Measurements from ENCODE around the gene POLR3A. TPM values are rescaled to one million over a fixed set of nuclear protein-coding genes. Genes with fewer than 3 reads are reported as not detected.
A peak's percentile ranks its signal among the peaks of the same experiment; 100 is the strongest.

Gene POLR3A
- total RNA-seq, 1 donor from 2014 or later, result 16.9 TPM

DNA sequence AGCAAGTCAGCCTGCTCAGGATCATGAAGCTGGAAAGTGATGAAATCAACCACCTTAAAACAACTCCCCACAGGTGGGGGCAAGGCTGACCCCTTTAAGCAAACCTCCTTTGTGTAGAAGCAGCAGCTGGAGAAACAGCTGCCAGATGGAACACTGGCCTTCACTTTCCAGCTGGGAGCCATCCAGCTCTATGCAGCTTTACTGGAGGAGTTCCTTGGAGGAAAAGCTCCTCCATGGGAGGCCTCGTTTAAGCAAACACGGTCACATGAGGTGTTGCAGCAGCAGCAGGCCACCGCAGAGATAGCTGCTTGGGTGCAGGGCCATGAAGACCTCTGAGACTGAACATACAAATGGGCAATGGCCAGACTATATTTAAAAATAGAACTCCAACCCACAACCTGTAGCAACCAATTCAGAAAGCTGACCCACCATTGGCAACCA, 89.7 kb downstream of the POLR3A start:
- peak overlapping the region; percentile 39 for H3K27ac ChIP-seq
- intact Hi-C loops (cut with DNase I), result no loop called here

DNA sequence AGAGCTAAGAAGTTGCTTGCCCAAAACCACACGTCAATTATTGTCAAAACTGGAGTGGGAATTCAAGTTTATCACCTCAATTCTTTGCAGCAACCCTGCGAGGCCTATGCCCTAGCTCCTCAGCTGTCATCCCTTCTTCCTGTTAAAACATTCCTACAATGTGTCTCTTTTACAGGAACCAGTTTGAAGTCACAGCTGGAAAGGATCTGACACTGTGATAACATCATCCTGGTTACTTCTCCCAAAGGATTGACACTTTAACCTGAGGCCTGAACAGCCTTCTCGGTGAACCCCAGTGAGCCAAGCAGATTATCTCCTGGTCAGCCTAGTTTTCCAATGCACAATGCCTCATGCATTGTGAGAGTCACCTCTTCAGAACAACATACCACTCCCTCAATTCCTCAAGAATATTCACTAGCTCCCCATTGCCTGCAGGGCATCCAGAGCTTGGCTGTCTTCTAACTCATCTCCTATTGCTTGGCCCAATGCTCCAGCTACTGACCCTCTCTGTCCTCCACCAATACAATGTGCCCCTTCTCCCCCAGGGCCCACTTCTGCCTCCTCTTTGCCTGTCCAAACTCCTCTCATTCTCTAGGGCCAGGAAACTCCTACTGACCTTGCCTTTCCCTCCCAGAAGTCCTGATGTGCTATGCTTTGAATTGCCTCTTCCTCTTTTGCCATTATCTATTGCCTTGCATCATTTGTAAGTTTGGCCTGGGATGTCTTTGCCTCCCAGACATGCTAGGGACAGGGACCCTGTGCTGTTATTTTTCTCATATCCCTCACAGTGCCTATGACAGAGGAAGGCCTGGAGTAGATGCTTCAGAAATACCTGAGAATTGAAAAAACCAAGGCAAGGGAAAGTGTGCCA, 92.4 kb downstream of the POLR3A start:
- TF ChIP-seq, protein P1, sequence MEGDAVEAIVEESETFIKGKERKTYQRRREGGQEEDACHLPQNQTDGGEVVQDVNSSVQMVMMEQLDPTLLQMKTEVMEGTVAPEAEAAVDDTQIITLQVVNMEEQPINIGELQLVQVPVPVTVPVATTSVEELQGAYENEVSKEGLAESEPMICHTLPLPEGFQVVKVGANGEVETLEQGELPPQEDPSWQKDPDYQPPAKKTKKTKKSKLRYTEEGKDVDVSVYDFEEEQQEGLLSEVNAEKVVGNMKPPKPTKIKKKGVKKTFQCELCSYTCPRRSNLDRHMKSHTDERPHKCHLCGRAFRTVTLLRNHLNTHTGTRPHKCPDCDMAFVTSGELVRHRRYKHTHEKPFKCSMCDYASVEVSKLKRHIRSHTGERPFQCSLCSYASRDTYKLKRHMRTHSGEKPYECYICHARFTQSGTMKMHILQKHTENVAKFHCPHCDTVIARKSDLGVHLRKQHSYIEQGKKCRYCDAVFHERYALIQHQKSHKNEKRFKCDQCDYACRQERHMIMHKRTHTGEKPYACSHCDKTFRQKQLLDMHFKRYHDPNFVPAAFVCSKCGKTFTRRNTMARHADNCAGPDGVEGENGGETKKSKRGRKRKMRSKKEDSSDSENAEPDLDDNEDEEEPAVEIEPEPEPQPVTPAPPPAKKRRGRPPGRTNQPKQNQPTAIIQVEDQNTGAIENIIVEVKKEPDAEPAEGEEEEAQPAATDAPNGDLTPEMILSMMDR (IDR thresholded peaks at IDR 0.05), result no peak
- no peak overlapping the region for H3K4me3 ChIP-seq
- no peaks in the 10 kb centered on the region for H3K36me3 ChIP-seq
- no peaks in the 10 kb centered on the region for H3K27me3 ChIP-seq
- no peak for DNase-seq (ENCODE audit: extremely low spot score in 2 of 2)
- no peak overlapping the region for H3K27ac ChIP-seq
- no peaks in the 10 kb centered on the region for H3K9me3 ChIP-seq
- H3K4me1 ChIP-seq, result peaks cover 17% of the 10 kb centered on the region
- intact Hi-C loops (cut with DNase I), result no loop called here

More for the DNA sequence above, 89.7 kb downstream of the POLR3A start:
- no peaks in the 10 kb centered on the region for H3K36me3 ChIP-seq
- DNase-seq (ENCODE audit: extremely low spot score in 2 of 2), result no peak
- TF ChIP-seq POLR2AphosphoS5 (IDR thresholded peaks at IDR 0.05; ENCODE audit: insufficient read depth in 1 of 2, low read depth in 1 of 2) (peak in 1 of 2 donors; percentile 48), POLR2A (IDR thresholded peaks at IDR 0.05) (no peak)
- no peaks in the 10 kb centered on the region for H3K9me3 ChIP-seq
- no peaks in the 10 kb centered on the region for H3K27me3 ChIP-seq
- no peak overlapping the region for H3K4me3 ChIP-seq
- peaks cover 17% of the 10 kb centered on the region for H3K4me1 ChIP-seq

DNA sequence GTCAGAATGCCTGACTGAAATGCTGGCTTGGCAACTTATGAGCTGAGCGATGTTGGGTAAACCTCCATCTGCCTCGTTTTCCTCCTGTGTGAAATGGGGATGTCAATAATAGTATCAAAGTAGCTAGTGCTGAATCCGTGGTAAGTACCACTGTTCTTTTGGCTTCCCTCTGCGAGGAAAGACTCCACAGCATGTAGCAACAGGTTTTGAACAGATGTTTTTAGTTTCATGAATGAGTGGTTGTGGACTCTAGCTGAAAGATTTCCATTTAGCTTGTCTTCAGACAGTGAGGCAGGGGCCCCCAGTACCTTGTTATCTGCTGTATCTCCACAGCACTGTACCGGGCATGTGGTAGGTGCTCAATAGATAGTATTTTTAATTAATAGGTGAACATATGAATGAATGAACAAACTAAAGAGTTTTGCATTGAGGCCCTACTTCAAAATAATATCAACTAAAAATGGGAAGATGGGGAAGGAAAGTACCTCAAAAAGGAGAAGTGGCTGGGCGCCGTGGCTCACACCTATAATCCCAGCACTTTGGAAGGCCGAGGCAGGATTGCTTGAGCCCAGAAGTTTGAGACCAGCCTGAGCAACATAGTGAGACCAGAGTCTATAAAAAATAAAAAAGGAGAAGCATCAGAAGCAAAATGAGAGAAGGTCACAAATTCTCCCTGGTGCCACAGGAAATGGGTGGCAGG, 97.1 kb downstream of the POLR3A start:
- Histone ChIP-seq H3K27me3 (no peaks in the 10 kb centered on the region), H3K4me3 (no peak overlapping the region), H3K9me3 (no peaks in the 10 kb centered on the region), H3K36me3 (no peaks in the 10 kb centered on the region), H3K27ac (no peak overlapping the region), H3K4me1 (peaks cover 8% of the 10 kb centered on the region)
- TF ChIP-seq POLR2AphosphoS5 (IDR thresholded peaks at IDR 0.05; ENCODE audit: insufficient read depth in 1 of 2, low read depth in 1 of 2) (no peak), POLR2A (IDR thresholded peaks at IDR 0.05) (no peak)
- TF ChIP-seq, protein P1 (IDR thresholded peaks at IDR 0.05), result no peak
- intact Hi-C loops (cut with DNase I), result no loop called here
- no peak for DNase-seq (ENCODE audit: extremely low spot score in 2 of 2)

DNA sequence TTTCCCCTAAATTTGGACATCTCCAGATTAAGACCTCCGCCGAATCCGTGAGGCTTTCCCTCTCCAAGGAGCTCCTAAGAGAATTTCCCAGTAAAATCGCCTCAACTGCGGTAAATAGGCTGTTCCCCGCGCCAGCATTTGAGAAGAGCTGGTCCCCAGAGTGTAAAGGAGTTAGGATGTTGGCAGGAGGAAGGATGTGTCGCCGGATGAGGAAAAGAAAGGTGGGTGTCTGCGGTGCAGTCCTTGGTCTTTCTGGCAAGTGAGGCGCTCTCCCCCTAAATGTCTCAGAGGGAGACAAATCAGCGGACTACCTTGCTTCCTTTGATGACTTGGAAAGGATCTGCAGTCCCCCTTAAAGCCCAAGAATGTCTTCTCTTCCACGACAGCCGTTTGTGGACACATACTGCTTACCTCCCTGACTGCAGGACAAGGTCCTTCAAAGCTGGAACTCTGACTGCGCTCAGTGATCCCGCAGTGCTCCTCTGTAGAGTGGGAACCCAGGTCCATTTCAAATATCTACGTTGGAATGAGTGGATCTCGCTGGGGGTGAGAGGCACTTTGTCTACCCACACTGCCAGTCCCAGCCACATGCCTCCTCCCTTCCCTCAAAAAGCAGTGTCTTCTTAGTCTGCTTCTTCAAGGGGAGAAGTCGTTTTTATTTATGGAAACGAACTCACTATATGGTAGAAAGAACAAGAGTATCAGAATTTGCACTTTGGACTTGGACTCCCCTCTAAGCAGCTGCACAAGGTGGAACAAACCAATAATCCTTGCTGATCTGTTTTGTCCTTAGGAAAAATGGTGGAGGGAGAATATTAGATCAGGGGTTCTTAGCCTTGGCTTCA, 101.7 kb downstream of the POLR3A start:
- no peak for DNase-seq (ENCODE audit: extremely low spot score in 2 of 2)
- Histone ChIP-seq H3K4me1 (peaks cover 42% of the 10 kb centered on the region), H3K9me3 (no peaks in the 10 kb centered on the region), H3K27ac (peak overlapping the region; percentile 86), H3K4me3 (peak overlapping the region; percentile 81 to 82), H3K27me3 (no peaks in the 10 kb centered on the region), H3K36me3 (no peaks in the 10 kb centered on the region)
- TF ChIP-seq POLR2A (IDR thresholded peaks at IDR 0.05) (no peak), POLR2AphosphoS5 (IDR thresholded peaks at IDR 0.05; ENCODE audit: insufficient read depth in 1 of 2, low read depth in 1 of 2) (no peak)
- TF ChIP-seq, protein P1 (IDR thresholded peaks at IDR 0.05), result no peak
- intact Hi-C loops (cut with DNase I), result loop anchor here (10.0 kb wide), 1 partner anchor 83 kb away; no protein-coding TSS in a partner anchor
